HUES64 (cell line): ENCODE results near the gene TMEM255B.

Experiments used
- H3K27ac ChIP-seq: 2 replicates; pipeline ENCODE4 v1.7.0; 2013; ENCODE audit warnings: low read depth, low read length, inconsistent platforms
- H3K27me3 ChIP-seq: 2 replicates; pipeline ENCODE4 v1.6.1; 2013; ENCODE audit warnings: mild to moderate bottlenecking, low read length; ENCODE audit not compliant: insufficient read depth
- H3K36me3 ChIP-seq: 2 replicates; pipeline ENCODE4 v1.6.1; 2013; ENCODE audit warnings: mild to moderate bottlenecking, low read length; ENCODE audit not compliant: insufficient read depth
- H3K4me1 ChIP-seq: 2 replicates; pipeline ENCODE4 v1.6.1; 2013; ENCODE audit warnings: mild to moderate bottlenecking, low read length, moderate library complexity; ENCODE audit not compliant: insufficient read depth
- H3K4me3 ChIP-seq: 2 replicates; pipeline ENCODE4 v1.5.1; 2013; ENCODE audit warnings: mild to moderate bottlenecking, low read length, moderate library complexity
- H3K9ac ChIP-seq: 2 replicates; pipeline ENCODE4 v1.6.1; 2013; ENCODE audit warnings: mild to moderate bottlenecking, low read depth, low read length
- H3K9me3 ChIP-seq: 2 replicates; pipeline ENCODE4 v1.6.1; 2013; ENCODE audit warnings: low read depth, low read length; ENCODE audit not compliant: insufficient read depth
- WGBS: fragments of 150-250, 120-280 bp; methylation state at CpG from one replicate; pipeline ENCODE4 v1.1.7; 2013; ENCODE audit warnings: missing lambda C conversion rate; 5-methylcytosine and 5-hydroxymethylcytosine counted together

Gene TMEM255B

DNA sequence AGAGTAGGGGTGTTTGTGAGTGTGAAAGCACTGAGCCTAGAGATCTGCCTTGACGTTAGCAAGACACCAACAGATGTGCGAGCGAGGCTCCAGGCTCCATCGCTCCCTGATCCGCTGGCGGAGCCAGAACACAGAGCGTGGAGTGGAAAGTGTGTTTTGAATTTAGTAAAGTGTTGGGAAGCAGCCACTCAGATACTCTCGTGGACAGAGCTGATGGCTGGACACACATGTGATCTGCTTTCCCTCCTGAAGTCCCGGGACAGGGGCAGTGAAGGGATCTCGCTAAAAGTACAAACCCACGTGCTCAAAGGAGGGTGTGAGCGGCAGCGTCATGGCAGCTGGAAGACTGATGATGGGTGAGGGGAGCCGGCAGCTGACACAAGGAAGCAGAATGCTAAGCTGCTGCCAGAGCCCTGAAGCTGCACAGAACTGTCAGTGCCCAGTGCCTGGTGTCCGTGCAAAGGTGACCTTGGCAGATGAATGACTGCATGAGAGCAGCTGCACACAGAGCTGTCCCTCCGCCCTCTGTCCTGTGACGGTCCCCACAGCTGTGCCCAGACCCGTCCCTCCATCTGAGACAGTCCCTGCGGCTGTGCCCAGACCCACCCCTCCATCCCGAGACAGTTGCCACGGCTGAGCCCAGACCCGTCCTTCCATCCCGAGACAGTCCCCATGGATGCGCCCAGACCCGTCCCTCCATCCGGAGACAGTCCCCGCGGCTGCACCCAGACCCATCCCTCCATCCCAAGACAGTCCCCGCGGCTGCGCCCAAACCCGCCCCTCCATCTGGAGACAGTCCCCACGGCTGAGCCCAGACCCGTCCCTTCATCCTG lies 29.6 kb upstream of the TMEM255B start:
- H3K9ac ChIP-seq: no peak overlapping the region
- no peak overlapping the region for H3K4me3 ChIP-seq
- H3K9me3 ChIP-seq: peaks cover 4% of the 10 kb centered on the region; the same call in 1 of the 2 replicates
- 90% methylated on average over 34 of the region's 34 CpGs for WGBS
- no peaks in the 10 kb centered on the region for H3K4me1 ChIP-seq
- no peaks in the 10 kb centered on the region for H3K36me3 ChIP-seq
- H3K27ac ChIP-seq: no peak overlapping the region
- H3K27me3 ChIP-seq: no peaks in the 10 kb centered on the region

GRCh38 chr13:113730258-113730691 lies 28.8 kb upstream of the TMEM255B start:
- H3K27ac ChIP-seq: no peak overlapping the region
- 88% methylated on average over 21 of the region's 21 CpGs for whole genome bisulfite sequencing
- H3K36me3 ChIP-seq: no peaks in the 10 kb centered on the region
- no peak overlapping the region for H3K4me3 ChIP-seq
- H3K9ac ChIP-seq: no peak overlapping the region
- peaks cover 4% of the 10 kb centered on the region; the same call in 1 of the 2 replicates for H3K9me3 ChIP-seq
- no peaks in the 10 kb centered on the region for H3K4me1 ChIP-seq
- no peaks in the 10 kb centered on the region for H3K27me3 ChIP-seq

DNA sequence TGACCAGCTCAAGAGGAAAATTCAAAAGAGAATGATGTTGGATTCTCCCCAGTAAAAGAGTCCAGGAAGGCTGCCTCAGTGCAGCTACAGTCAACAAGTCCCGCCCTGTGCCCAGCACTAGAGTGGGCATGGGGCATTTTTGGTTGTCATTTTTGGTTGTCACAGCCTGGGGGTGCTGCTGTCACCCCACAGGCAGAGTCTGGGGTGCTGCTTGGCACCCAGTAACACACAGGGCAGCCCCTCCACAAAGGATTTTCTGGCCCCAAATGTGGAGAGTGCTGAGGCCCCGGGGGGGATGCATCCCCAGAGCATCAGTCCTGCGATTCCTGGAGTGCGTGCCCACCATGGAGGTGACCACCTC lies 28.2 kb upstream of the TMEM255B start:
- no peak overlapping the region for H3K4me3 ChIP-seq
- H3K4me1 ChIP-seq: no peaks in the 10 kb centered on the region
- peaks cover 4% of the 10 kb centered on the region; the same call in 1 of the 2 replicates for H3K9me3 ChIP-seq
- WGBS: 94% methylated on average over 4 of the region's 4 CpGs
- no peaks in the 10 kb centered on the region for H3K27me3 ChIP-seq
- H3K36me3 ChIP-seq: no peaks in the 10 kb centered on the region
- H3K27ac ChIP-seq: no peak overlapping the region
- no peak overlapping the region for H3K9ac ChIP-seq

GRCh38 chr13:113731192-113732175 lies 27.5 kb upstream of the TMEM255B start:
- H3K9ac ChIP-seq: no peak overlapping the region
- no peaks in the 10 kb centered on the region for H3K27me3 ChIP-seq
- no peaks in the 10 kb centered on the region for H3K36me3 ChIP-seq
- no peak overlapping the region for H3K27ac ChIP-seq
- 89% methylated on average over 32 of the region's 32 CpGs for WGBS
- H3K4me1 ChIP-seq: no peaks in the 10 kb centered on the region
- H3K4me3 ChIP-seq: no peak overlapping the region
- H3K9me3 ChIP-seq: peaks cover 4% of the 10 kb centered on the region; the same call in 1 of the 2 replicates

DNA sequence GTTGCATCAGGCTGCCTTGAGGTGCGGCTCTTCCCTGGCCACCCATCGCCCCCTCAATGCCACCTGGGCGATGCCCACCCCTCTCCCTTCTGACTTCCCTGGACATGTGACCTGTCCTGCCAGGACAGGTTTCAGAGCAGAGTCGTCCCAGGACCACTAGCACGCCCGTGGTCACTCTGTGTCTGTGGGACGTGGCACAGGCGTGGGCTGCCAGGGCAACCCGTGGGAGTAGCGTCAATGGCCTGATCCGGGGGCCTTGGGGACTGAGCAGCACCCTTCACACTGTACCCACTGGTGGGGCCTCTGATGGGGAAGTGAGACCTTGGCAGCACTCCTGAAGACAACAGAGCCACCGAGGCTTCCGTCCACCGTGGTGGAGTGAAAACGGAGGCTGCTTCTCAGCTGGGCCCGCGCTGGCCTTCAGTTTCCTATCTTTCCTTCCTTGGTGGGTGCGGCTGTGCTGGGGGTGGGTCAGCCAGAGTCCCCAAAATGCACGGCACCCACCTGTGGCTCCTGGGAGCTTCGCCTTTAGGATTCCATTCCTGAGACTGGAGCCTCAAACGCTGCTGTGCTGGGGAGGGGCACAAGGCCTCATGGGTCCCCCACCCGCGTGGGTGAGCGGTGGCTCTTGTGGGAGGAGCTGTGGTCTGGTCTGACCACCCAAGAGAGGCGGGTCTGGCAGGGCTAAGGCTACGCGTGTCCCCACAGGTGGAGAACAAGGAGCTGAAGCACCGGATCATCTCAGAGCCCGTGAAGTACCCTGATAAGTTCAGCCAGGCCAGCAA lies 26.7 kb upstream of the TMEM255B start:
- Histone ChIP-seq H3K27ac (no peak overlapping the region), H3K27me3 (no peaks in the 10 kb centered on the region), H3K4me3 (no peak overlapping the region), H3K36me3 (no peaks in the 10 kb centered on the region), H3K4me1 (no peaks in the 10 kb centered on the region), H3K9me3 (peaks cover 4% of the 10 kb centered on the region; the same call in 1 of the 2 replicates), H3K9ac (no peak overlapping the region)
- WGBS: 93% methylated on average over 29 of the region's 29 CpGs

- WGBS: 87% methylated on average over 53 of the region's 55 CpGs
- no peak overlapping the region for H3K4me3 ChIP-seq
- H3K9me3 ChIP-seq: peaks cover 4% of the 10 kb centered on the region; the same call in 1 of the 2 replicates
- H3K4me1 ChIP-seq: no peaks in the 10 kb centered on the region
- no peak overlapping the region for H3K27ac ChIP-seq
- H3K36me3 ChIP-seq: no peaks in the 10 kb centered on the region
- H3K9ac ChIP-seq: no peak overlapping the region
- H3K27me3 ChIP-seq: no peaks in the 10 kb centered on the region
These were observed 25.8 kb upstream of the TMEM255B start for GRCh38 chr13:113732961-113733950.

GRCh38 chr13:113734099-113734825 lies 24.8 kb upstream of the TMEM255B start:
- Histone ChIP-seq H3K9ac (no peak overlapping the region), H3K27me3 (no peaks in the 10 kb centered on the region), H3K4me1 (no peaks in the 10 kb centered on the region), H3K4me3 (no peak overlapping the region), H3K36me3 (no peaks in the 10 kb centered on the region), H3K27ac (no peak overlapping the region), H3K9me3 (peaks cover 4% of the 10 kb centered on the region; the same call in 1 of the 2 replicates)
- WGBS: 91% methylated on average over 26 of the region's 26 CpGs

DNA sequence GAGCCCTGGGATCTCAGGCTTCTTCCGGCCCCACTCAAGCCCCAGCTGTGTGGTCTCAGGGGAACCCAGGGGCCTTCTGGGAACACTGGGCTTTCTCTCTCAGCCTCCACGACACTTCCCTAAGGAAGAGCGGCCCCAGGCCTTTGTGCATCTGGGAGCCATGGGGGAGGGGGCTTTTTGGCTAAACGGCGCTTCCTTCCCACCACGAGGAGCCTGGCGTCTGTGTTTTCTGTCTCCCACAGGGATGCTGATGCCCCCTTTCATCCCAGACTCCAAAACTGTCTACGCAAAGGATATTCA lies 24.2 kb upstream of the TMEM255B start:
- Histone ChIP-seq H3K4me1 (no peaks in the 10 kb centered on the region), H3K36me3 (no peaks in the 10 kb centered on the region), H3K4me3 (no peak overlapping the region), H3K9ac (no peak overlapping the region), H3K9me3 (peaks cover 4% of the 10 kb centered on the region; the same call in 1 of the 2 replicates), H3K27ac (no peak overlapping the region), H3K27me3 (no peaks in the 10 kb centered on the region)
- 85% methylated on average over 8 of the region's 8 CpGs for WGBS

DNA sequence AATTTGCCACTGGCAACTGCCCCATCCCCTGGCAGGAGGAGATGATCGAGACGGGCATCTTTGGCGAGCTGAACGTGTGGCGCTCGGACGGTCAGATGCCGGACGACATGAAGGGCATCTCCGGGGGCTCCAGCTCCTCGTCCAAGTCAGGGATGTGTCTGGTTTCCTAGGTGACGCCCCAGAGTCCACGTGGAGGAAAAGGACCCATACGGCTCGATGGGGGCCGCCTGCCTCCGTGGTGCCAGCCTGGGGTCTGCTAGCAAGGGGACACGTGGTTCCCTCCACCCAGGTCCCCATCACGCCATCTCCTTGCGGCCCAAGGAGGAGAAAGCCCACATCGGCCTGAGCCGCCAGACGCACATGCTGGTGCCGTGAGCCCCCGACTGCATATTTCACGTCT lies 23.8 kb upstream of the TMEM255B start:
- H3K9ac ChIP-seq: no peak overlapping the region
- 92% methylated on average over 26 of the region's 26 CpGs for WGBS
- no peaks in the 10 kb centered on the region for H3K36me3 ChIP-seq
- no peak overlapping the region for H3K4me3 ChIP-seq
- H3K9me3 ChIP-seq: peaks cover 4% of the 10 kb centered on the region; the same call in 1 of the 2 replicates
- H3K27me3 ChIP-seq: no peaks in the 10 kb centered on the region
- H3K4me1 ChIP-seq: no peaks in the 10 kb centered on the region
- H3K27ac ChIP-seq: no peak overlapping the region
